Umbilical cord (tissue), 2 donors: ENCODE data around the gene ARHGAP44. TPM values are rescaled to one million over a fixed set of nuclear protein-coding genes. Genes with fewer than 3 reads are reported as not detected.

Experiments
- DNase-seq: peaks from one replicate; pipeline ENCODE4 v3.0.0-alpha.2; 2015; ENCODE audit warnings: low spot score
- total RNA-seq: library from RNA; depleted of rRNA; stranded (reverse); fragments of >200 nt; gene quantifications from one replicate; pipeline ENCODE4 v1.2.3, GENCODE V29; 2014; ENCODE audit warnings: low replicate concordance; ENCODE audit not compliant: insufficient read depth

Gene ARHGAP44
- total RNA-seq: 2.9 TPM

GRCh38 chr17:12789481-12790248 is at the start of gene ARHGAP44:
ARHGAP44 (plus strand) TSS chr17:12789498; CDS start chr17:12789839, 341 bp downstream.
- DNase-seq: peak; percentile 71

- DNase-seq: no peak
Measured at GRCh38 chr17:12739500-12739899, 49.8 kb upstream of the ARHGAP44 start.

- no peak for DNase-seq
Measured at GRCh38 chr17:12743046-12743445, 46.3 kb upstream of the ARHGAP44 start.

- no peak for DNase-seq
Measured at GRCh38 chr17:12744298-12744697, 45.0 kb upstream of the ARHGAP44 start.

GRCh38 chr17:12744786-12745185 is 44.5 kb upstream of the ARHGAP44 start:
- no peak for DNase-seq

GRCh38 chr17:12745486-12745885 is 43.8 kb upstream of the ARHGAP44 start:
- no peak for DNase-seq

GRCh38 chr17:12756786-12757185 is 32.5 kb upstream of the ARHGAP44 start:
- DNase-seq: no peak

- no peak for DNase-seq
Measured at GRCh38 chr17:12759090-12759489, 30.2 kb upstream of the ARHGAP44 start.

GRCh38 chr17:12765548-12765947 is 23.8 kb upstream of the ARHGAP44 start:
- DNase-seq: peak; percentile 93

- DNase-seq: no peak
Measured at GRCh38 chr17:12768255-12768654, 21.0 kb upstream of the ARHGAP44 start.

- peak; percentile 18 for DNase-seq
Measured at GRCh38 chr17:12769981-12770380, 19.3 kb upstream of the ARHGAP44 start.

- no peak for DNase-seq
Measured at GRCh38 chr17:12773153-12773552, 16.1 kb upstream of the ARHGAP44 start.

GRCh38 chr17:12789075-12789480 is 220 bp upstream of the ARHGAP44 start:
- DNase-seq: no peak

GRCh38 chr17:12790249-12791106 is 1.2 kb downstream of the ARHGAP44 start:
- DNase-seq: no peak

GRCh38 chr17:12794919-12795532 is 5.7 kb downstream of the ARHGAP44 start:
- DNase-seq: peak; percentile 80

GRCh38 chr17:12800855-12801365 is 11.6 kb downstream of the ARHGAP44 start:
- no peak for DNase-seq

- DNase-seq: no peak
Measured at GRCh38 chr17:12806630-12807029, 17.3 kb downstream of the ARHGAP44 start.

- no peak for DNase-seq
Measured at GRCh38 chr17:12808723-12809122, 19.4 kb downstream of the ARHGAP44 start.

GRCh38 chr17:12812877-12813276 is 23.6 kb downstream of the ARHGAP44 start:
- DNase-seq: no peak

GRCh38 chr17:12813664-12814063 is 24.4 kb downstream of the ARHGAP44 start:
- DNase-seq: no peak

GRCh38 chr17:12814718-12815117 is 25.4 kb downstream of the ARHGAP44 start:
- DNase-seq: no peak

- no peak for DNase-seq
Measured at GRCh38 chr17:12815642-12816141, 26.4 kb downstream of the ARHGAP44 start.
